ENCODE measurements around the gene JMJD8. TPM values are rescaled to one million over a fixed set of nuclear protein-coding genes. Genes with fewer than 3 reads are reported as not detected.
A peak's percentile ranks its signal among the peaks of the same experiment; 100 is the strongest.

The JMJD8 gene
- total RNA-seq, 2 experiments from 2014 or later: 22.0 to 23.6 TPM

- H3K36me3 Mint-ChIP-seq (ENCODE audit: low read depth): no peaks in the 10 kb centered on the region
- H3K9me3 Mint-ChIP-seq: no peaks in the 10 kb centered on the region
- Histone ChIP-seq H3K9me3 (ENCODE audit: control insufficient read depth in 1 of 2, insufficient read depth in 1 of 2, low read length in 2 of 2) (peaks cover 0 to 8% of the 10 kb centered on the region in 2 experiments), H3K27me3 (ENCODE audit: control insufficient read depth in 1 of 2, insufficient read depth in 2 of 2, low read length in 2 of 2) (no peaks in the 10 kb centered on the region), H3K4me3 (ENCODE audit: low read length) (no peak overlapping the region), H3K4me1 (ENCODE audit: insufficient read depth, low read length) (peaks cover 50% of the 10 kb centered on the region), H3K36me3 (ENCODE audit: insufficient read depth, low read length) (no peaks in the 10 kb centered on the region), H3K27ac (ENCODE audit: low read depth in 1 of 2, low read length in 2 of 2) (no peak overlapping the region)
- intact Hi-C loops (cut with DNase I, micrococcal nuclease): no loop called here
- POLR2A ChIA-PET: interaction anchor here (0.8 to 5.0 kb wide), 5 partner anchors 9 to 63 kb away, joined by 3 to 30 read pairs (median 4); partner anchors contain the start of genes CHTF18, CIAO3, METRN and RPUSD1
- CTCF ChIA-PET: interaction anchor here (0.9 kb wide), 1 partner anchor 13 kb away, joined by 3 read pairs; no protein-coding TSS in a partner anchor
- ATAC-seq (ENCODE audit: poor library complexity) (no peak), DNase-seq (no peak)
- H3K27ac Mint-ChIP-seq: no peak overlapping the region
- no peaks in the 10 kb centered on the region for H3K27me3 Mint-ChIP-seq
- peaks cover 5% of the 10 kb centered on the region for H3K4me1 Mint-ChIP-seq (ENCODE audit: low read depth)
- H3K4me3 Mint-ChIP-seq: no peak overlapping the region
- no peak for TF ChIP-seq CTCF (IDR thresholded peaks at IDR 0.05)
These were observed 40.9 kb upstream of the JMJD8 start for GRCh38 chr16:725041-725376.

DNA sequence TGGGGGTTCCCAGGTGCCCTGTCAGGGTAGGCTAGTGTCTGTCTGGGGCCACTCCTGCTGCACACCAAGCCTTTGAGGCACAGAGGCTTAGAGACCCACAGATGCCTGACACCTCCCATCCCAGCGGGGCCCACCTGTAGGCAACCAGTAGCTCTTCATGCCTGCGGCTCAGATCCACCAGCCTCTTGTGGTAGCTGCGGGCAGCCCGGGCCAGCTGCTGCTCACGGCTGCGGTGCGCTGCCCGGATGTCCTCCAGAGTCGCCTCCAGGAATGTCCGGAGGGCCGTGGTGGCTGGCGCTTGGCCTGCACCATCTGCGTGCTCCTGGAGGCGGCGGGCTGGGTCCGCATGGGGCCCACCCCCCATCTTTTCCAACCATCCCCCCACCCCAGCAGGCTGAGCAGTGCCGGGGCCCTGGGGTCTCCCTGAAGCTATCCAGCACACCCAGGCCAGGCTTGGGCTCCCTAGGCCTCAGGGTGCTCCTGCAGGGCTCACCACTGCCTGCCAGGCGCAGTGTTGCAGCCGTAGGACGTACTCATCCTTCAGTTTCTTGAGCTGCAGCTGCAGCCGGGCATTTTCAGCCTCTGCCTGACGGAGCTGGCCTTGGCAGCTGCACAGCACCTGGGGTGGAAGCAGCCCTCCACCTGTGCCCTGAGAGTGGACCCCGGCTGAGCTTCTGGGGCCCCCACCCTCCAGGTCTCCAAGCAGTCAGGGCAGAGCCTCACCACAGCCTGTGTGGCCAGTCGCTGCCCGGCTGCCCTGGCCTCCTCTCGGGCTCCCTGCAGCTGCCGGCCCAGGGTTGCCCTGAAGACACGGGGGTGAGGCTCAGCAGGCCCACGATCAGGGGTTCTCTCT is 40.3 kb upstream of the JMJD8 start:
- intact Hi-C loops (cut with DNase I, micrococcal nuclease): no loop called here

GRCh38 chr16:723695-724094 is 39.6 kb upstream of the JMJD8 start:
- peaks cover 61% of the 10 kb centered on the region for H3K4me1 ChIP-seq (ENCODE audit: insufficient read depth, low read length)
- Mint-ChIP-seq H3K4me1 (ENCODE audit: low read depth) (peaks cover 17% of the 10 kb centered on the region), H3K36me3 (ENCODE audit: low read depth) (no peaks in the 10 kb centered on the region), H3K27me3 (no peaks in the 10 kb centered on the region), H3K27ac (no peak overlapping the region), H3K4me3 (peak overlapping the region; percentile 15), H3K9me3 (no peaks in the 10 kb centered on the region)
- no peaks in the 10 kb centered on the region for H3K27me3 ChIP-seq (ENCODE audit: control insufficient read depth in 1 of 2, insufficient read depth in 2 of 2, low read length in 2 of 2)
- POLR2A ChIA-PET: interaction anchor here (1.0 to 1.6 kb wide), 3 partner anchors 9 to 43 kb away, joined by 3 to 5 read pairs (median 3); no protein-coding TSS in a partner anchor
- no peak for DNase-seq
- peaks cover 0 to 8% of the 10 kb centered on the region in 2 experiments for H3K9me3 ChIP-seq (ENCODE audit: control insufficient read depth in 1 of 2, insufficient read depth in 1 of 2, low read length in 2 of 2)
- CTCF ChIA-PET: no interaction called here
- TF ChIP-seq CTCF (IDR thresholded peaks at IDR 0.05): no peak
- no peak overlapping the region for H3K27ac ChIP-seq (ENCODE audit: low read depth in 1 of 2, low read length in 2 of 2)
- intact Hi-C loops (cut with DNase I, micrococcal nuclease): no loop called here
- H3K4me3 ChIP-seq (ENCODE audit: low read length): no peak overlapping the region
- no peaks in the 10 kb centered on the region for H3K36me3 ChIP-seq (ENCODE audit: insufficient read depth, low read length)
- no peak for ATAC-seq (ENCODE audit: poor library complexity)

More for the DNA sequence above, 40.3 kb upstream of the JMJD8 start:
- Mint-ChIP-seq H3K27me3 (no peaks in the 10 kb centered on the region), H3K36me3 (ENCODE audit: low read depth) (no peaks in the 10 kb centered on the region), H3K27ac (no peak overlapping the region), H3K4me3 (peak overlapping the region; percentile 15), H3K9me3 (no peaks in the 10 kb centered on the region), H3K4me1 (ENCODE audit: low read depth) (peaks cover 11% of the 10 kb centered on the region)
- Histone ChIP-seq H3K4me1 (ENCODE audit: insufficient read depth, low read length) (peaks cover 56% of the 10 kb centered on the region), H3K36me3 (ENCODE audit: insufficient read depth, low read length) (no peaks in the 10 kb centered on the region), H3K4me3 (ENCODE audit: low read length) (no peak overlapping the region), H3K27ac (ENCODE audit: low read depth in 1 of 2, low read length in 2 of 2) (no peak overlapping the region), H3K27me3 (ENCODE audit: control insufficient read depth in 1 of 2, insufficient read depth in 2 of 2, low read length in 2 of 2) (no peaks in the 10 kb centered on the region), H3K9me3 (ENCODE audit: control insufficient read depth in 1 of 2, insufficient read depth in 1 of 2, low read length in 2 of 2) (peaks cover 0 to 8% of the 10 kb centered on the region in 2 experiments)
- CTCF ChIA-PET: interaction anchor here (0.9 kb wide), 1 partner anchor 12 kb away, joined by 3 read pairs; no protein-coding TSS in a partner anchor
- no peak for DNase-seq
- ATAC-seq (ENCODE audit: poor library complexity): no peak
- POLR2A ChIA-PET: interaction anchor here (1.0 to 5.0 kb wide), 4 partner anchors 9 to 43 kb away, joined by 3 to 30 read pairs (median 8); partner anchors contain the start of gene METRN
- TF ChIP-seq CTCF (IDR thresholded peaks at IDR 0.05): no peak

Data from CD4-positive, alpha-beta T cell (primary cell).